NB4 (cell line): ENCODE data around the gene ZNF512B.

Experiments used
- MYC ChIP-seq: IDR thresholded peaks from 2 replicates; pipeline ENCODE4 v1.6.1; 2011; ENCODE audit warnings: low read depth, low read length
- POLR2A ChIP-seq: IDR thresholded peaks from 2 replicates; pipeline ENCODE4 v1.6.1; 2011; ENCODE audit warnings: mild to moderate bottlenecking; ENCODE audit not compliant: insufficient read length; ENCODE audit errors: extremely low read depth
- TF ChIP-seq, protein P1 (sequence below): IDR thresholded peaks from one replicate; pipeline ENCODE4 v1.5.1; 2012; ENCODE audit warnings: low read depth, low read length
- TF ChIP-seq, protein P2 (sequence below): IDR thresholded peaks from 2 replicates; pipeline ENCODE4 v1.6.1; 2011; ENCODE audit warnings: low read depth, low read length

DNA sequence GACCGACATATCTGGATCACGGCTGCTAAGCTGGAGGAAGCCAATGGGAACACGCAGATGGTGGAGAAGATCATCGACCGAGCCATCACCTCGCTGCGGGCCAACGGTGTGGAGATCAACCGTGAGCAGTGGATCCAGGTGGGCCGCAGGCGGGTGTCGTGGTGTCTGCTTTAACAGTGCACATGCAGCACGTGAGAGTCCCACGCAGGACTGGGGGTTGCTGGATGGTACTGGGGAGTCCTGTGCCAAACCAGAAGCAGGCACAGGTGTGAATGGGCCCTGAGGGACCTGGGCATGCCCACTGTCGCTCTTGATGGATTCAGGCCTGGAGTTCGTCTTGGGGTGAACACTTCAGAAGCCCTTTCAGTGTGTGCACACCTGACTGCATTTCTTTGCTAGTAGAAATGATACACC is 41.6 kb upstream of the ZNF512B start:
- TF ChIP-seq POLR2A (no peak), MYC (no peak)
- TF ChIP-seq, protein P1, sequence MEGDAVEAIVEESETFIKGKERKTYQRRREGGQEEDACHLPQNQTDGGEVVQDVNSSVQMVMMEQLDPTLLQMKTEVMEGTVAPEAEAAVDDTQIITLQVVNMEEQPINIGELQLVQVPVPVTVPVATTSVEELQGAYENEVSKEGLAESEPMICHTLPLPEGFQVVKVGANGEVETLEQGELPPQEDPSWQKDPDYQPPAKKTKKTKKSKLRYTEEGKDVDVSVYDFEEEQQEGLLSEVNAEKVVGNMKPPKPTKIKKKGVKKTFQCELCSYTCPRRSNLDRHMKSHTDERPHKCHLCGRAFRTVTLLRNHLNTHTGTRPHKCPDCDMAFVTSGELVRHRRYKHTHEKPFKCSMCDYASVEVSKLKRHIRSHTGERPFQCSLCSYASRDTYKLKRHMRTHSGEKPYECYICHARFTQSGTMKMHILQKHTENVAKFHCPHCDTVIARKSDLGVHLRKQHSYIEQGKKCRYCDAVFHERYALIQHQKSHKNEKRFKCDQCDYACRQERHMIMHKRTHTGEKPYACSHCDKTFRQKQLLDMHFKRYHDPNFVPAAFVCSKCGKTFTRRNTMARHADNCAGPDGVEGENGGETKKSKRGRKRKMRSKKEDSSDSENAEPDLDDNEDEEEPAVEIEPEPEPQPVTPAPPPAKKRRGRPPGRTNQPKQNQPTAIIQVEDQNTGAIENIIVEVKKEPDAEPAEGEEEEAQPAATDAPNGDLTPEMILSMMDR = no peak
- TF ChIP-seq, protein P2, sequence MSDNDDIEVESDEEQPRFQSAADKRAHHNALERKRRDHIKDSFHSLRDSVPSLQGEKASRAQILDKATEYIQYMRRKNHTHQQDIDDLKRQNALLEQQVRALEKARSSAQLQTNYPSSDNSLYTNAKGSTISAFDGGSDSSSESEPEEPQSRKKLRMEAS = no peak
